OCI-LY3 (cell line): Measurements from ENCODE around the gene OR10V1.

Source experiments
- H2AFZ ChIP-seq: fragments of 200-600, 300-600 bp; shearing (Covaris generic); 2 replicates; pipeline ENCODE4 v1.6.0; 2014; ENCODE audit warnings: antibody characterized with exemption, low read depth, low read length
- H3K27ac ChIP-seq: fragments of 200-600, 300-600 bp; sonication (generic); 2 replicates; pipeline ENCODE4 v1.5.1; 2014; ENCODE audit warnings: mild to moderate bottlenecking, low read length, moderate library complexity, mixed read lengths
- H3K27me3 ChIP-seq: fragments of 200-600, 300-600 bp; sonication (generic); 2 replicates; pipeline ENCODE4 v1.6.1; 2014; ENCODE audit warnings: low read depth, low read length, mixed read lengths
- H3K36me3 ChIP-seq: fragments of 200-600, 300-600 bp; sonication (generic); replicated peaks from 2 replicates; pipeline ENCODE3; 2014; ENCODE audit warnings: low read depth, low read length, mixed read lengths
- H3K4me1 ChIP-seq: fragments of 300-600, 200-600 bp; sonication (generic); 2 replicates; pipeline ENCODE4 v1.6.1; 2014; ENCODE audit warnings: low read length, mixed read lengths
- H3K4me2 ChIP-seq: fragments of 200-600, 300-600 bp; sonication (generic); 2 replicates; pipeline ENCODE4 v1.6.1; 2014; ENCODE audit warnings: low read length, mixed read lengths
- H3K4me3 ChIP-seq: fragments of 300-600, 200-600 bp; sonication (generic); 2 replicates; pipeline ENCODE4 v1.5.1; 2014; ENCODE audit warnings: antibody characterized with exemption, mild to moderate bottlenecking, low read length, moderate library complexity
- H3K79me2 ChIP-seq: fragments of 300-600, 200-600 bp; shearing (Covaris generic); 2 replicates; pipeline ENCODE4 v1.6.1; 2014; ENCODE audit warnings: mild to moderate bottlenecking, low read length, mixed read lengths
- H3K9ac ChIP-seq: fragments of 300-600, 200-600 bp; shearing (Covaris generic); 2 replicates; pipeline ENCODE4 v1.6.0; 2014; ENCODE audit warnings: mild to moderate bottlenecking, low read length, moderate library complexity
- H3K9me3 ChIP-seq: fragments of 200-600, 300-600 bp; shearing (Covaris generic); 2 replicates; pipeline ENCODE4 v1.6.1; 2014; ENCODE audit warnings: low read length, mixed read lengths; ENCODE audit not compliant: insufficient read depth
- H4K20me1 ChIP-seq: fragments of 200-600, 300-600 bp; sonication (generic); 2 replicates; pipeline ENCODE4 v1.6.1; 2016; ENCODE audit warnings: low read length, mixed read lengths; ENCODE audit not compliant: insufficient read depth
- CTCF ChIP-seq: fragments of 200-600, 300-600 bp; sonication (generic); IDR thresholded peaks from 2 replicates; pipeline ENCODE4 v1.5.1; 2014; ENCODE audit warnings: antibody characterized with exemption, low read length, low read depth
- EZH2phosphoT487 ChIP-seq: fragments of 200-600 bp; shearing (Covaris generic); IDR thresholded peaks from 2 replicates; pipeline ENCODE4 v1.6.1; 2018; ENCODE audit warnings: antibody characterized with exemption, mixed run types, low read depth

OR10V1 gene

DNA sequence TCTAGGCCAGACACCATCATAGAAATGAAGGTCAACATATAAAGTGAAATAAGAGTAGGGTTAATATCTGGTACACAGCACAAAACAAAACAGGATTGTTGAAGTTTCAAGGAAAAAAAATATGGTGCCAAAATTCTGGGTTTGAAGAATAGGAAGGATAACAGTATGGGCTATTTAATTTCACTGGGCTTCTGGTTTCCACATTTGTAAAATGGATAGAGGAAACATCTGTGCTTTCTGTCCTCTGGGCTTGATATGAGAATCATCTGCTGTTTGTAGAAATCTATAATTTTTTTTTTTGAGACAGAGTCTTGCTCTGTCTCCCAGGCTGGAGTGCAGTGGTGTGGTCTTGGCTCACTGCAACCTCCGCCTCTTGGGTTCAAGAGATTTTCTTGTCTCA is 13.8 kb upstream of the OR10V1 start:
- no peaks in the 10 kb centered on the region for H3K36me3 ChIP-seq
- H2AFZ ChIP-seq = no peak overlapping the region
- TF ChIP-seq CTCF (no peak), EZH2phosphoT487 (no peak)
- H3K4me1 ChIP-seq = no peaks in the 10 kb centered on the region
- H4K20me1 ChIP-seq = no peaks in the 10 kb centered on the region
- H3K9me3 ChIP-seq = no peaks in the 10 kb centered on the region
- peaks cover 8% of the 10 kb centered on the region for H3K27me3 ChIP-seq
- no peak overlapping the region for H3K4me3 ChIP-seq
- no peaks in the 10 kb centered on the region for H3K79me2 ChIP-seq
- H3K4me2 ChIP-seq = no peak overlapping the region
- no peak overlapping the region for H3K9ac ChIP-seq
- H3K27ac ChIP-seq = no peak overlapping the region

DNA sequence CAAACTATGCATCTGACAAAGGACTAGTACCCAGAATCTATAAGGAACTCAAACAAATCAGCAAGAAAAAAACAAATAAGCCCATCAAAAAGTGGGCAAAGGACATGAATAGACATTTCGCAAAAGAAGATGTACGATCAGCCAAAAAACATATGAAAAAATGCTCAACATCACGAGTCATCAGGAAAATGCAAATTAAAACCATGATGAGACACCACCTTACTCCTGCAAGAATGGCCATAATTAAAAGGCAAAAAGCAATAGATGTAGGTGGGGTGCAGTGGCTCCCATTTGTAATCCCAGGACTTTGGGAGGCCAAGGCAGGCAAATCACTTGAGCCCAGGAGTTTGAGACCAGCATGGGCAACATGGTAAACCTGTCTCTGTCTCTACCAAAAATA is 10.4 kb upstream of the OR10V1 start:
- no peaks in the 10 kb centered on the region for H3K79me2 ChIP-seq
- H3K27me3 ChIP-seq = peaks cover 16% of the 10 kb centered on the region
- H4K20me1 ChIP-seq = no peaks in the 10 kb centered on the region
- no peak overlapping the region for H3K27ac ChIP-seq
- no peak for TF ChIP-seq EZH2phosphoT487
- TF ChIP-seq CTCF = no peak
- no peaks in the 10 kb centered on the region for H3K9me3 ChIP-seq
- no peak overlapping the region for H3K4me3 ChIP-seq
- H3K4me1 ChIP-seq = no peaks in the 10 kb centered on the region
- no peak overlapping the region for H2AFZ ChIP-seq
- H3K9ac ChIP-seq = no peak overlapping the region
- no peak overlapping the region for H3K4me2 ChIP-seq
- H3K36me3 ChIP-seq = no peaks in the 10 kb centered on the region

DNA sequence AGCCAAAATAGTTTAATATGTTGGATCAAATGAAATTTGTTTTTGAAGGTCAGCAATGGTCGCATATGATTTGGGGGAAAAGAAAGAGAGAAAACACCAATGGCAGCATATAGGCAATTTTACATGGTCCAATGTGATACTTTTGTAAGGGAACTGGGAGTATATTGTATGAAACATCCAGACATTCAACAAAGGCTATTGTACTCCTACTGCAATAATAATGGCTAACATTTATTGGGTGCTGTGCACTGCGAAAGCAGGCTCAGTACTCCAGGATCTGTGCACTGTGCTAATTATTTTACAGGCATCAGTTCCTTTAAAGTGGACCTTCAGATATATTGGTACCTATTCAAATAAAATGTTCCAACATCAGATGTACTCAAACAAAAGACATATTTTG is 5.9 kb upstream of the OR10V1 start:
- no peak overlapping the region for H3K9ac ChIP-seq
- H3K4me3 ChIP-seq = no peak overlapping the region
- no peak overlapping the region for H3K27ac ChIP-seq
- no peak overlapping the region for H2AFZ ChIP-seq
- H3K4me1 ChIP-seq = no peaks in the 10 kb centered on the region
- no peaks in the 10 kb centered on the region for H4K20me1 ChIP-seq
- H3K79me2 ChIP-seq = no peaks in the 10 kb centered on the region
- TF ChIP-seq EZH2phosphoT487 = no peak
- no peak overlapping the region for H3K4me2 ChIP-seq
- H3K27me3 ChIP-seq = peaks cover 39% of the 10 kb centered on the region
- no peaks in the 10 kb centered on the region for H3K9me3 ChIP-seq
- no peaks in the 10 kb centered on the region for H3K36me3 ChIP-seq

DNA sequence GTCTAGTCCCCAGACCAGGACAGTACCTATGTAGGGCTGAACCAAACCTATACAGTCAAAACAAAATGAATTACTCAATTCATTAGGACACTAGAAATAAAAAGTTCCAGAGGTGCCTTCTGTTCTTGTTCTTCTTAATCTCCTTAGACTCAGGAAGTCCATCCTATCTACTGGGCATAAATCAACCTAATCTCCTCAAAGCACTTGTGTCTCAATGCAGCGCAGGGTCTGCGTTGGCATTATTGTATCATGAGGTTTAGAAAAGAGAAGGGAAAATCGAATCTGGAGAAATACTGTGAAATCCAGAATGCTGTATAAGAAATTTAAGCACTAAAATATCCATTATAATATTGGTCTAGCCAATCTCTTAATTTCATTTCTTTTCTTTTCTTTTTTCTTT is 2.4 kb upstream of the OR10V1 start:
- Histone ChIP-seq H2AFZ (no peak overlapping the region), H3K4me1 (no peaks in the 10 kb centered on the region), H3K36me3 (no peaks in the 10 kb centered on the region)

More for the DNA sequence above, 2.4 kb upstream of the OR10V1 start:
- Histone ChIP-seq H3K4me2 (no peak overlapping the region), H3K27me3 (peaks cover 24% of the 10 kb centered on the region; the same call in 1 of the 2 replicates), H3K79me2 (no peaks in the 10 kb centered on the region), H3K9me3 (no peaks in the 10 kb centered on the region), H3K4me3 (no peak overlapping the region), H3K27ac (no peak overlapping the region), H4K20me1 (no peaks in the 10 kb centered on the region), H3K9ac (no peak overlapping the region)
- TF ChIP-seq CTCF (no peak), EZH2phosphoT487 (no peak)
